Activated CD8-positive, alpha-beta T cell treated with anti-CD3 and anti-CD28 coated beads, Interleukin-2, amount 10 ng/mL, durations not matched to agents 7 days and 5 days (primary cell): ENCODE measurements around the gene OR10H3. TPM values are rescaled to one million over a fixed set of nuclear protein-coding genes. Genes with fewer than 3 reads are reported as not detected.

Experiments
- ATAC-seq: fragments of 150-1000 bp; cut with Tn5 transposase; one replicate; pipeline ENCODE4 v1.10.0; 2021; ENCODE audit warnings: moderate library complexity
- CTCF ChIA-PET: fragments of 350-600 bp; sonication (Branson Sonifier 250); formaldehyde crosslinking; loops from one replicate; lab custom pipeline; 2021; ENCODE audit warnings: antibody characterized with exemption; lab: Charles Lee
- POLR2A ChIA-PET: fragments of 350-600 bp; sonication (Branson Sonifier 250); formaldehyde crosslinking; loops from one replicate; lab custom pipeline; 2021; ENCODE audit warnings: antibody characterized with exemption; lab: Charles Lee
- DNase-seq: peaks from one replicate; pipeline ENCODE4 v3.0.0-alpha.2; 2020
- H3K27ac Mint-ChIP-seq: one replicate; pipeline ENCODE4 v1.8.0; 2021; ENCODE audit warnings: mild to moderate bottlenecking, mixed read lengths
- H3K27me3 Mint-ChIP-seq: one replicate; pipeline ENCODE4 v1.8.0; 2021; ENCODE audit warnings: low read depth, mixed read lengths
- H3K36me3 Mint-ChIP-seq: one replicate; pipeline ENCODE4 v1.8.0; 2021; ENCODE audit warnings: low read depth, mixed read lengths
- H3K4me1 Mint-ChIP-seq: one replicate; pipeline ENCODE4 v1.8.0; 2021; ENCODE audit warnings: low read depth, mixed read lengths
- H3K4me3 Mint-ChIP-seq: one replicate; pipeline ENCODE4 v1.8.0; 2021; ENCODE audit warnings: mild to moderate bottlenecking, mixed read lengths
- H3K9me3 Mint-ChIP-seq: one replicate; pipeline ENCODE4 v1.8.0; 2022; ENCODE audit warnings: mixed read lengths; ENCODE audit not compliant: insufficient read depth
- total RNA-seq, 2 experiments: library from RNA; stranded (reverse); gene quantifications; one replicate each; pipeline ENCODE4 v1.2.3, GENCODE V29; 2021

OR10H3 gene
- total RNA-seq, result not detected

- POLR2A ChIA-PET, result no interaction called here
- Mint-ChIP-seq H3K36me3 (no peaks in the 10 kb centered on the region), H3K27me3 (peaks cover 3% of the 10 kb centered on the region), H3K4me1 (no peaks in the 10 kb centered on the region), H3K9me3 (peaks cover 11% of the 10 kb centered on the region), H3K4me3 (no peak within 1 kb of the TSS), H3K27ac (no peak within 1 kb of the TSS)
- ATAC-seq, result no peak
- DNase-seq, result no peak
- CTCF ChIA-PET, result no interaction called here
Measured at GRCh38 chr19:15737722-15738121, at the start of gene OR10H3. Gene OR10H3 (plus strand): TSS chr19:15737985. CDS start chr19:15741393, 3,408 bp downstream.

GRCh38 chr19:15696654-15697194 is 41.1 kb upstream of the OR10H3 start:
- ATAC-seq, result no peak
- Mint-ChIP-seq H3K4me3 (no peak overlapping the region), H3K4me1 (no peaks in the 10 kb centered on the region), H3K36me3 (no peaks in the 10 kb centered on the region), H3K9me3 (no peaks in the 10 kb centered on the region), H3K27ac (no peak overlapping the region), H3K27me3 (peaks cover 22% of the 10 kb centered on the region)
- ChIA-PET CTCF (no interaction called here), POLR2A (no interaction called here)
- DNase-seq, result no peak

- no peaks in the 10 kb centered on the region for H3K9me3 Mint-ChIP-seq
- H3K27ac Mint-ChIP-seq, result no peak overlapping the region
- ChIA-PET POLR2A (no interaction called here), CTCF (no interaction called here)
- H3K36me3 Mint-ChIP-seq, result no peaks in the 10 kb centered on the region
- H3K4me3 Mint-ChIP-seq, result no peak overlapping the region
- ATAC-seq (no peak), DNase-seq (no peak)
- H3K4me1 Mint-ChIP-seq, result no peaks in the 10 kb centered on the region
- peaks cover 26% of the 10 kb centered on the region for H3K27me3 Mint-ChIP-seq
Measured at GRCh38 chr19:15701757-15702533, 35.8 kb upstream of the OR10H3 start.

- Mint-ChIP-seq H3K4me1 (no peaks in the 10 kb centered on the region), H3K4me3 (no peak overlapping the region), H3K36me3 (no peaks in the 10 kb centered on the region), H3K27ac (no peak overlapping the region), H3K9me3 (no peaks in the 10 kb centered on the region), H3K27me3 (peaks cover 26% of the 10 kb centered on the region)
- CTCF ChIA-PET, result no interaction called here
- ATAC-seq (no peak), DNase-seq (peak; percentile 42)
- POLR2A ChIA-PET, result no interaction called here
Measured at GRCh38 chr19:15702534-15702930, 35.3 kb upstream of the OR10H3 start.

- POLR2A ChIA-PET, result no interaction called here
- Mint-ChIP-seq H3K4me3 (no peak overlapping the region), H3K27me3 (peaks cover 3% of the 10 kb centered on the region), H3K9me3 (no peaks in the 10 kb centered on the region), H3K4me1 (no peaks in the 10 kb centered on the region), H3K36me3 (no peaks in the 10 kb centered on the region), H3K27ac (no peak overlapping the region)
- CTCF ChIA-PET, result no interaction called here
- DNase-seq (no peak), ATAC-seq (no peak)
Measured at GRCh38 chr19:15714638-15715037, 23.1 kb upstream of the OR10H3 start.

GRCh38 chr19:15715642-15716041 is 22.1 kb upstream of the OR10H3 start:
- ATAC-seq, result no peak
- H3K36me3 Mint-ChIP-seq, result no peaks in the 10 kb centered on the region
- peaks cover 1% of the 10 kb centered on the region for H3K27me3 Mint-ChIP-seq
- H3K4me3 Mint-ChIP-seq, result no peak overlapping the region
- ChIA-PET POLR2A (interaction anchor here (0.5 kb wide), 1 partner anchor 657 kb away, joined by 3 read pairs; no protein-coding TSS in a partner anchor), CTCF (no interaction called here)
- no peaks in the 10 kb centered on the region for H3K9me3 Mint-ChIP-seq
- DNase-seq, result no peak
- no peaks in the 10 kb centered on the region for H3K4me1 Mint-ChIP-seq
- no peak overlapping the region for H3K27ac Mint-ChIP-seq

GRCh38 chr19:15717809-15718208 is 20.0 kb upstream of the OR10H3 start:
- ATAC-seq (no peak), DNase-seq (no peak)
- ChIA-PET CTCF (no interaction called here), POLR2A (no interaction called here)
- Mint-ChIP-seq H3K4me1 (no peaks in the 10 kb centered on the region), H3K27ac (no peak overlapping the region), H3K9me3 (no peaks in the 10 kb centered on the region), H3K4me3 (no peak overlapping the region), H3K27me3 (peaks cover 9% of the 10 kb centered on the region), H3K36me3 (no peaks in the 10 kb centered on the region)

- Mint-ChIP-seq H3K9me3 (no peaks in the 10 kb centered on the region), H3K27me3 (peaks cover 20% of the 10 kb centered on the region), H3K4me1 (no peaks in the 10 kb centered on the region), H3K27ac (no peak overlapping the region), H3K4me3 (no peak overlapping the region), H3K36me3 (no peaks in the 10 kb centered on the region)
- DNase-seq (no peak), ATAC-seq (no peak)
- ChIA-PET CTCF (no interaction called here), POLR2A (no interaction called here)
Measured at GRCh38 chr19:15721268-15721667, 16.5 kb upstream of the OR10H3 start.

- Mint-ChIP-seq H3K36me3 (no peaks in the 10 kb centered on the region), H3K27me3 (peaks cover 20% of the 10 kb centered on the region), H3K27ac (no peak overlapping the region), H3K9me3 (no peaks in the 10 kb centered on the region), H3K4me3 (no peak overlapping the region), H3K4me1 (no peaks in the 10 kb centered on the region)
- POLR2A ChIA-PET, result no interaction called here
- CTCF ChIA-PET, result no interaction called here
- no peak for ATAC-seq
- DNase-seq, result no peak
Measured at GRCh38 chr19:15722956-15723355, 14.8 kb upstream of the OR10H3 start.

- POLR2A ChIA-PET, result no interaction called here
- Mint-ChIP-seq H3K36me3 (no peaks in the 10 kb centered on the region), H3K4me1 (no peaks in the 10 kb centered on the region), H3K9me3 (no peaks in the 10 kb centered on the region), H3K4me3 (no peak within 1 kb of the TSS), H3K27ac (no peak within 1 kb of the TSS), H3K27me3 (peaks cover 13% of the 10 kb centered on the region)
- no peak for DNase-seq
- CTCF ChIA-PET, result no interaction called here
- ATAC-seq, result no peak
Measured at GRCh38 chr19:15727724-15728123, 10.1 kb upstream of the OR10H3 start, which contains the start of gene OR10H2. Gene OR10H2 (plus strand): TSS chr19:15728024. CDS start chr19:15728044, 20 bp downstream.

GRCh38 chr19:15730538-15730937 is 7.2 kb upstream of the OR10H3 start:
- ChIA-PET CTCF (no interaction called here), POLR2A (no interaction called here)
- Mint-ChIP-seq H3K4me1 (no peaks in the 10 kb centered on the region), H3K27ac (no peak overlapping the region), H3K4me3 (no peak overlapping the region), H3K9me3 (no peaks in the 10 kb centered on the region), H3K27me3 (peaks cover 5% of the 10 kb centered on the region), H3K36me3 (no peaks in the 10 kb centered on the region)
- DNase-seq (no peak), ATAC-seq (no peak)

- Mint-ChIP-seq H3K4me1 (no peaks in the 10 kb centered on the region), H3K36me3 (no peaks in the 10 kb centered on the region), H3K27ac (no peak overlapping the region), H3K27me3 (peaks cover 2% of the 10 kb centered on the region), H3K4me3 (no peak overlapping the region), H3K9me3 (no peaks in the 10 kb centered on the region)
- ChIA-PET CTCF (no interaction called here), POLR2A (no interaction called here)
- no peak for DNase-seq
- no peak for ATAC-seq
Measured at GRCh38 chr19:15732388-15732787, 5.4 kb upstream of the OR10H3 start.
